NCI-H1694 (cell line): Measurements from ENCODE around the gene UST.
"Not testable (repeated sequence)": the region's sequence is repeated elsewhere in the genome, so short reads cannot be mapped to it uniquely, and the experiment has no call there.

ENCODE experiments used
- DNase-seq: peaks from one replicate; lab custom pipeline; 2025; lab: John Stamatoyannopoulos, UW

Gene UST

DNA sequence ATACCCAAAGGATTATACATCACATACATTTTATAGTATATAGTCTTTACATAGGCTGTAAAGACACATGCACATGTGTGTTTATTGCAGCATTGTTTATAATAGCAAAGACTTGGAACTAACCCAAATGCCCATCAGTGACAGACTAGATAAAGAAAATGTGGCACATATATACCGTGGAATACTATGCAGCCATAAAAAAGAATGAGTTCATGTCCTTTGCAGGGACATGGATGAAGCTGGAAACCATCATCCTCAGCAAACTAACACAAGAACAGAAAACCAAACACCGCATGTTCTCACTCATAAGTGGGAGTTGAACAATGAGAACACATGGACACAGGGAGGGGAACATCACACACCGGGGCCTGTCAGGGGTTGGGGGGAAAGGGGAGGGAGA, 231.5 kb downstream of the UST start:
- DNase-seq: not testable (repeated sequence)

DNA sequence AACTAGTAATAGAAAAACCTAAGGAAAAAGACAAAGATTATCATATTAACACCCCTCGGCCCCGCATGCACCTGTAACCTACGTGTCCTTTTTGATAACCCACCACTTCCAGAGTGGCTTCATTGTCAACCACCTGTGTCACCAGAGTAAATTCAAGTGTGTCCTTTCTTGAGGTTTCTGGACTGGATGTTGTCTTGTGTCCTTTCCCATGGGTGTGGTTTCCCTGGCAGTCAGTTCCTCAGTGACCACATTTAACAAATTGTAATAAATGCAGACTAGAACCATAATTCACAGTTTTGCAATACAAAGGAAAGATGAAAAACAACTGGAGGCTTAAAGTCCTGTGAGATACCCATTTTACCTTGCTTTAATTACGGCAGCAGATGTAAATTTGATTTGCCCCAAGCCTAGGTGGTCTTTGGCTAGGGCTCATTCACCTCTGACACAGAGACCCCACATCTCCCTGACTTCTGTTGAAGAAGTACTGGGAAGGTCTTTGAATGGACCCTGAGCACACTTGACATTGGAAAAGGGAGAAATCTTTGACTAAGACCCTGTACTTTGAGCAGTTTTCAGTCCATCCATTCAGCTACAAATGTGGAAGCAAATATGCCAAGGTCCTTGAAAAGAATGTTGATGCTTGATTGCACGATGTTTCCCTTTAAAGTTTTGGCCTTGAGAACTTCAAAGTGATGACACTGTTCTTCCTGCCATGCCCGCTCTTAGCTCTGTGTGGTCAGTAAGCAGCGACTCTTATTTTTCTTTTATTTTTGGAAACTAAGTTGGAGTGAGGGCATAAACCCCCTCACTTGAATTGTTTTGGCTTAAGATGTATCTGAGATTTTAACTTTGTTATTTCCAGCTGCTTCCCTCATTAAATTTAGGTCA, 232.4 kb downstream of the UST start:
- no peak for DNase-seq

- no peak for DNase-seq
These were observed 233.4 kb downstream of the UST start for GRCh38 chr6:148980234-148980633.

GRCh38 chr6:148981515-148981914, 234.7 kb downstream of the UST start:
- no peak for DNase-seq

- DNase-seq: no peak
These were observed 236.4 kb downstream of the UST start for GRCh38 chr6:148983101-148983761.

- DNase-seq: no peak
These were observed 237.1 kb downstream of the UST start for GRCh38 chr6:148983966-148984365.

- no peak for DNase-seq
These were observed 237.8 kb downstream of the UST start for GRCh38 chr6:148984531-148985056.

GRCh38 chr6:148985499-148985898, 238.7 kb downstream of the UST start:
- DNase-seq: no peak

DNA sequence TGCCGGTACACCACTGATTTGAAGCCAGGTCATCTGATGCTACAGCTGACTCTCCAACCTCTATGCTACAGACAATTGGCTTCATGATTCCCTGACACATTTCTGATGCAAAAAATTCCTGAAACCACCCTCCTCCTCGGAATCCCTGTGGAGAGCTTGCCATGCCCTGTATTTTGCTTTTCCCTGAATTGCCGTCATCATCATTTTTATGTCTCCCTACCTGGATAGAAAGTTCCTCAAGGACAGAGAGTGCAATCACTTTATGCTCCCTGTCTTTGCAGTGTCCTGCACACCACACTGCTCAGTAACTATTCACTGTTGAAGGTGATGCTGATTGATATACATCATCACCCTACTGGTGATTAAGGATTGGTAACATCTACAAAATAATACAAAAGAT, 239.8 kb downstream of the UST start:
- no peak for DNase-seq

DNA sequence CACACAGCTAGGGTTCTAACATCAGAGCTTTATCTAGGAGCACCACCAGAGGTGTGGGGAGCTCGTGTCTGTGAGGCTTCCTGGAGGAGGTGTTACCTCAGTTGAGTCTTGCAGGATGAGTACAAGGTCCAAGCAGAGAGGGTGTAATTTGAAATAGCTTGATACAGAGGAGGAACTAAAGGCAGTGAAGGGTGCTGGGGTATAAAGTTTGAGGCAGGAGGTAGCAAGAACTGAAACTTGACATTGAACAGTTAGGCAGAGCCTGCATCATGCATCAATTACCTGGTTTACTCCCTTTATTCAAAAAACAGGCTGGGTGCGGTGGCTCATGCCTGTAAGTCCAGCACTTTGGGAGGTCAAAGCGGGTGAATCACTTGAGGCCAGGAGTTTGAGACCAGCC, 241.2 kb downstream of the UST start:
- DNase-seq: no peak

GRCh38 chr6:148989585-148989984, 242.8 kb downstream of the UST start:
- no peak for DNase-seq

GRCh38 chr6:148990403-148990802, 243.6 kb downstream of the UST start:
- no peak for DNase-seq

DNA sequence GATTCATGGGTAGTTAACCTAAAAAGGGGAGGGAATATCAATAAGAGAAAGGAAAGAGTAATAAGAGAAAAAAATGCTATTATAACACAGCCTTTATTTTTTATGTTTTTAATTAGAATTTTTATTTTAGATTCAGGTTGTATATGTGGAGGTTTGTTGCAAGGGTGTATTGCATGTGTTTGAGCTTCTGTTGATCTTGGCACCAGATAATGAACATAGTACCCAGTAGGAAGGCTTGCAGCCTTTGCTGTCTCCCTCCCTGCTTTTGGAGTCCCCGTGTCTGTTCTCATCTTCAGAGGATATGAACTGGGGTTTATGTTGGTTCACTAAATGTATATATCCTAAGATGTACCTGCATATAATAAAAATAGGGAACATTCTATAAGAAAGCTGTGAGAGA, 250.0 kb downstream of the UST start:
- DNase-seq: no peak

GRCh38 chr6:148997865-148998264, 251.0 kb downstream of the UST start:
- no peak for DNase-seq

GRCh38 chr6:148998704-148999103, 251.9 kb downstream of the UST start:
- no peak for DNase-seq

DNA sequence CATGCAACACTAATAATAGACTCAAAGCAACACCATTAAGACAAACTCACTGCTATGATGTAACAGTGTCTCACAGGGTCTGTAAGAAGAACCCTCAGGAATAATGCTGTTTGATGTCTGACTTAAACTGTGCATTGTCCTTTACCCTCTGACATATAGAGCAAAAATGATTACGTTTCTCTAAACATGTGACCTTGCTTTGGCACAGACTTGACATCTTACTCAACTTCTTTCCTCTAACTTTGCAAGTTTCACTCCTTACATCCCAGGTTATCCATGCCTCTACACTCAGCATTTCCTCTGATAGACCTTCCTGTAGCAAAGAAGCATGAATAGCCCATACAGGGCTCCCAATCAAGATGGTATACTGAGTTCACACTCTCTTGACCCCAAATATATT, 252.7 kb downstream of the UST start:
- DNase-seq: no peak

DNA sequence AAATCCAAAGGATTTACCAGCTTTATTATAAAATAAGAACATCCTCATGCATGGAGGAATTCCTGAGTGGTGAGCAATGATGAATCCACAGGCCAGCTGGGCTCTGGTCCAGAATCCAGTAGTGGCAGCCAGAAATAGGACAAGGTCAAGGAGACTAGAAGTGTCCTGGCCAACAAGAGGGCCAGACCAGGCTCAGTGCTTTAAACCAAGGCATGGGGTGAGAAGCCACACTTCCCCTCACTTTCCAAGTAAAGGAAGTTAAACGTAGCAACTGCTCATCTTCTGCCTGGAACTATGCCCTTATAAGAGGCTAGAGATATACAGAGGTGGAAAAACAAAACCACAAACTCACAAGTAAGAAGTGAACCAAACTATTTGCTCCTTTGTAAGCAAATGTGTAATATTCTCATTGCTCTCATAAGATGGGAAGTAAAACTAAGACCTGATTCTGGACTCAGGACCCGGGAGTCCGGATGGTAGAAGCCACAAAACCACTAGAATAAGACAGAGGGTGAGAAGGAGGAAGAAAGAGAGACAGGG, 253.2 kb downstream of the UST start:
- DNase-seq: no peak

DNA sequence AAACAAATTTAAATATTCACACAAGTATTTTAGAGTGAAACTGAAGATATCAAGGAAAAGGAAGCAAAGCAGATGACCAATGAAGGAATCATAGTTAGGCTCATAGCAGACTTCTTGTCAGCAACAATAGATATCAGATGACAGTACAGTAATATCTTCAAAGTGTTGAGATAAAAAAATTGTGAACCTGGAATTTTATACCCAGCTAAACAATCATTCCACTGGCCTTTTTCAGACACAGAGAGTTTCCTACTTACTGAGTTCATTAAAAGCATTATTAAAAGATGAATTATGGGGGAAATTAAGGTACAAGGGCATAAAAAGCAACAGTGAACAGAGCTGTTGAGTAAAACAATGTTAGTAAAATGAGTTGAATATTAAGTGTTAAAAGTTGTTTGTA, 254.6 kb downstream of the UST start:
- no peak for DNase-seq

GRCh38 chr6:149003560-149003959, 256.7 kb downstream of the UST start:
- DNase-seq: no peak

GRCh38 chr6:149004664-149005063, 257.8 kb downstream of the UST start:
- DNase-seq: no peak

GRCh38 chr6:149006236-149006635, 259.4 kb downstream of the UST start:
- not testable (repeated sequence) for DNase-seq

GRCh38 chr6:149006671-149007070, 259.8 kb downstream of the UST start:
- DNase-seq: no peak

- no peak for DNase-seq
These were observed 261.0 kb downstream of the UST start for GRCh38 chr6:149007846-149008245.
